Neural progenitor cell (in vitro differentiated cells): ENCODE data around the gene SURF4. TPM values are rescaled to one million over a fixed set of nuclear protein-coding genes. Genes with fewer than 3 reads are reported as not detected.

ENCODE experiments used
- DNase-seq: peaks from one replicate; pipeline ENCODE4 v3.0.0-alpha.2; 2016; ENCODE audit warnings: low spot score
- H2AFZ ChIP-seq: fragments of 200-600 bp; sonication (generic); replicated peaks from 2 replicates; pipeline ENCODE4 v1.6.1; 2016; ENCODE audit warnings: antibody characterized with exemption
- H3F3A ChIP-seq: fragments of 200-600 bp; sonication (generic); 2 replicates; pipeline ENCODE4 v1.6.1; 2016; ENCODE audit warnings: antibody characterized with exemption, low read depth
- H3K27ac ChIP-seq: fragments of 200-600 bp; sonication (generic); 2 replicates; pipeline ENCODE4 v1.5.1; 2016; ENCODE audit warnings: mild to moderate bottlenecking
- H3K27me3 ChIP-seq: fragments of 200-600 bp; sonication (generic); 2 replicates; pipeline ENCODE4 v1.6.1; 2016; ENCODE audit warnings: mild to moderate bottlenecking, moderate library complexity
- H3K36me3 ChIP-seq: fragments of 200-600 bp; sonication (generic); 2 replicates; pipeline ENCODE4 v1.5.1; 2016
- H3K4me1 ChIP-seq: fragments of 200-600 bp; sonication (generic); 2 replicates; pipeline ENCODE4 v1.6.1; 2016; ENCODE audit warnings: mixed run types
- H3K4me2 ChIP-seq: fragments of 200-600 bp; sonication (generic); 2 replicates; pipeline ENCODE4 v1.6.1; 2016
- H3K4me3 ChIP-seq: fragments of 200-600 bp; sonication (generic); 2 replicates; pipeline ENCODE4 v1.5.1; 2016
- H3K79me2 ChIP-seq: fragments of 200-600 bp; sonication (generic); 2 replicates; pipeline ENCODE4 v1.6.1; 2016; ENCODE audit warnings: low read depth
- H3K9ac ChIP-seq: fragments of 200-600 bp; sonication (generic); 2 replicates; pipeline ENCODE4 v1.6.1; 2016
- H3K9me3 ChIP-seq: fragments of 200-600 bp; sonication (generic); 2 replicates; pipeline ENCODE4 v1.5.1; 2016; ENCODE audit warnings: low read depth
- H4K20me1 ChIP-seq: fragments of 200-600 bp; sonication (generic); 2 replicates; pipeline ENCODE4 v1.6.1; 2016; ENCODE audit warnings: low read depth
- H3K27ac Mint-ChIP-seq: 3 replicates; pipeline ENCODE4 v1.8.0; 2021; ENCODE audit warnings: mixed read lengths
- H3K27me3 Mint-ChIP-seq: 2 replicates; pipeline ENCODE4 v1.8.0; 2022; ENCODE audit warnings: low read depth, mild to moderate bottlenecking, inconsistent platforms, moderate library complexity, mixed read lengths; ENCODE audit not compliant: insufficient read depth
- H3K36me3 Mint-ChIP-seq: 3 replicates; pipeline ENCODE4 v1.8.0; 2021; ENCODE audit warnings: mixed read lengths
- H3K4me1 Mint-ChIP-seq: 3 replicates; pipeline ENCODE4 v1.8.0; 2021; ENCODE audit warnings: mixed read lengths
- H3K4me3 Mint-ChIP-seq: 3 replicates; pipeline ENCODE4 v1.8.0; 2021; ENCODE audit warnings: mild to moderate bottlenecking, moderate library complexity, mixed read lengths
- H3K9me3 Mint-ChIP-seq: 3 replicates; pipeline ENCODE4 v1.8.0; 2020; ENCODE audit warnings: mixed read lengths
- CTCF ChIP-seq: fragments of 200-600 bp; sonication (generic); IDR thresholded peaks from 2 replicates; pipeline ENCODE4 v1.5.1; 2017; ENCODE audit warnings: antibody characterized with exemption, mild to moderate bottlenecking
- EZH2 ChIP-seq: fragments of 200-600 bp; sonication (generic); IDR thresholded peaks from 2 replicates; pipeline ENCODE4 v1.6.1; 2017; ENCODE audit warnings: antibody characterized with exemption, mild to moderate bottlenecking, moderate library complexity
- EZH2phosphoT487 ChIP-seq: fragments of 200-600 bp; sonication (generic); IDR thresholded peaks from 2 replicates; pipeline ENCODE4 v1.6.1; 2017; ENCODE audit warnings: antibody characterized with exemption
- total RNA-seq: library from RNA; depleted of rRNA; stranded (reverse); fragments of >200 nt; gene quantifications from 2 replicates; pipeline ENCODE4 v1.2.3, GENCODE V29; 2015; ENCODE audit warnings: low replicate concordance

The SURF4 gene
- total RNA-seq, 1 donor from 2014 or later: 102 TPM

- peaks cover 8% of the 10 kb centered on the region for H3K4me1 Mint-ChIP-seq
- peaks cover under 1% of the 10 kb centered on the region for H3K4me1 ChIP-seq
- H3K4me3 ChIP-seq: no peak overlapping the region
- TF ChIP-seq EZH2 (no peak), CTCF (no peak), EZH2phosphoT487 (no peak)
- H4K20me1 ChIP-seq: peaks cover 94% of the 10 kb centered on the region
- H3K27me3 ChIP-seq: no peaks in the 10 kb centered on the region
- peaks cover 3% of the 10 kb centered on the region for H3K27me3 Mint-ChIP-seq
- H3K36me3 Mint-ChIP-seq: peaks cover 12% of the 10 kb centered on the region
- peaks cover 87% of the 10 kb centered on the region for H3K79me2 ChIP-seq
- H3K9ac ChIP-seq: no peak overlapping the region
- H3K9me3 ChIP-seq: no peaks in the 10 kb centered on the region
- H3K9me3 Mint-ChIP-seq: no peaks in the 10 kb centered on the region
- no peak for DNase-seq
- no peak overlapping the region for H3K27ac Mint-ChIP-seq
- H3K36me3 ChIP-seq: no peaks in the 10 kb centered on the region
- no peak overlapping the region for H3K4me2 ChIP-seq
- no peak overlapping the region for H2AFZ ChIP-seq
- no peak overlapping the region for H3K4me3 Mint-ChIP-seq
- H3F3A ChIP-seq: no peaks in the 10 kb centered on the region
- H3K27ac ChIP-seq: no peak overlapping the region
These were observed 6.4 kb downstream of the SURF4 start for GRCh38 chr9:133369422-133369821.

DNA sequence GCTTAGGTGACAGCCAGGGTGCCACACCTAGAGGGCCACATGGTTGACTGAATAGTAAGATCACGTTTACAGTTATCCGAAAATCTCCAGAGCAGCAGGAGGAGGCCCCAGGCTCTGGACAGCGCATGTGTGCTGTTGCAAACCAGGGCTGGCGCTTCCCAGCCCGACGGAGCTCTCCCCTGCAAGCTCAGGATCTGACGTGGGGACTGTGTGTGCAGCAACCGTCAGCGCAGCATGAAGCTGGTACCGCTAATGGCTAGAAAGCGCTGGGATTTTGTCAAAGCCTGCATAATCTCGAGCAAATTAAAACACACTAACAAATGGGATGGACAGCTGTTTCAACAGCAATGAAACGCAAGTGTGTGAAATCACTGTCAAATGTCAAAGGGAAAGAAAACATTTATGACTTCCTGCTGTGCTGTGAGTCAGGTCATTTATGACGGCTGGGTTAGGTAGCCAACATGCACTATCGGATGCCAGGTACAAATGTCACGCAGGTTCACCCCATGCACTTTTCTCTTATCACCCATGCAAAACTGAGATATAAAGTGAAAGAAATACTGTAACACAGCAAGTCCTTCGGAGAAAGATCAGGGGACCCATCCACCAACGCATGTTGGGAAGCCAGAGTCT, 7.5 kb downstream of the SURF4 start:
- peaks cover 84% of the 10 kb centered on the region for H4K20me1 ChIP-seq
- Mint-ChIP-seq H3K36me3 (peaks cover 18% of the 10 kb centered on the region), H3K4me1 (peaks cover 8% of the 10 kb centered on the region), H3K27me3 (peaks cover 4% of the 10 kb centered on the region), H3K9me3 (no peaks in the 10 kb centered on the region), H3K4me3 (no peak overlapping the region), H3K27ac (peak overlapping the region; percentile 64)
- H3K79me2 ChIP-seq: peaks cover 76% of the 10 kb centered on the region
- H3K27ac ChIP-seq: no peak overlapping the region
- H3K27me3 ChIP-seq: no peaks in the 10 kb centered on the region
- TF ChIP-seq EZH2: no peak
- no peak for TF ChIP-seq CTCF
- no peak for TF ChIP-seq EZH2phosphoT487
- no peak for DNase-seq
- no peak overlapping the region for H3K4me2 ChIP-seq
- no peak overlapping the region for H2AFZ ChIP-seq
- no peaks in the 10 kb centered on the region for H3K36me3 ChIP-seq
- H3K9ac ChIP-seq: no peak overlapping the region
- no peaks in the 10 kb centered on the region for H3K9me3 ChIP-seq
- no peak overlapping the region for H3K4me3 ChIP-seq
- H3F3A ChIP-seq: no peaks in the 10 kb centered on the region
- no peaks in the 10 kb centered on the region for H3K4me1 ChIP-seq

GRCh38 chr9:133367778-133368177, 8.1 kb downstream of the SURF4 start:
- Histone ChIP-seq H3K4me3 (no peak overlapping the region), H3K4me1 (no peaks in the 10 kb centered on the region), H4K20me1 (peaks cover 78% of the 10 kb centered on the region), H3K79me2 (peaks cover 70% of the 10 kb centered on the region), H3K27ac (no peak overlapping the region), H3K27me3 (no peaks in the 10 kb centered on the region), H3K4me2 (no peak overlapping the region), H3K9ac (no peak overlapping the region), H2AFZ (no peak overlapping the region), H3K36me3 (no peaks in the 10 kb centered on the region), H3K9me3 (no peaks in the 10 kb centered on the region), H3F3A (no peaks in the 10 kb centered on the region)
- Mint-ChIP-seq H3K4me3 (no peak overlapping the region), H3K9me3 (no peaks in the 10 kb centered on the region), H3K27me3 (peaks cover 8% of the 10 kb centered on the region), H3K36me3 (peaks cover 20% of the 10 kb centered on the region), H3K27ac (no peak overlapping the region), H3K4me1 (peaks cover 8% of the 10 kb centered on the region)
- TF ChIP-seq EZH2: no peak
- no peak for TF ChIP-seq CTCF
- no peak for TF ChIP-seq EZH2phosphoT487
- DNase-seq: no peak
